Thymus (tissue), 11 donors: ENCODE data around the gene FXYD2. TPM values are rescaled to one million over a fixed set of nuclear protein-coding genes. Genes with fewer than 3 reads are reported as not detected.
A peak's percentile ranks its signal among the peaks of the same experiment; 100 is the strongest.
"Not testable (repeated sequence)": the region's sequence is repeated elsewhere in the genome, so short reads cannot be mapped to it uniquely, and the experiment has no call there.

Source experiments
- DNase-seq, 9 donors: peaks; one replicate each; pipeline ENCODE4 v3.0.0-alpha.2; 2013; ENCODE audit warnings: low spot score in 9 of 9, low read depth in 6 of 9, missing footprints in 1 of 9
- H3K27ac ChIP-seq, 2 donors: one replicate each; pipeline ENCODE4 v1.5.1; 2013; ENCODE audit warnings: control low read depth in 1 of 2, low read depth in 1 of 2, low read length in 1 of 2, mild to moderate bottlenecking in 1 of 2, moderate library complexity in 1 of 2
- H3K27me3 ChIP-seq, 2 donors: one replicate each; pipeline ENCODE4 v1.5.1; 2013; ENCODE audit warnings: low read length in 1 of 2; ENCODE audit not compliant: control insufficient read depth in 2 of 2, insufficient read depth in 1 of 2
- H3K36me3 ChIP-seq, 2 donors: one replicate each; pipeline ENCODE4 v1.5.1; 2013; ENCODE audit warnings: low read length in 1 of 2, mild to moderate bottlenecking in 1 of 2, moderate library complexity in 1 of 2; ENCODE audit not compliant: control insufficient read depth in 2 of 2, insufficient read depth in 2 of 2
- H3K4me1 ChIP-seq, 2 donors: one replicate each; pipeline ENCODE4 v1.5.1; 2013; ENCODE audit warnings: low read length in 2 of 2; ENCODE audit not compliant: control insufficient read depth in 2 of 2, insufficient read depth in 2 of 2
- H3K4me3 ChIP-seq, 2 donors: one replicate each; pipeline ENCODE4 v1.5.1; 2013; ENCODE audit warnings: low read length in 2 of 2, control low read depth in 1 of 2, mild to moderate bottlenecking in 1 of 2
- H3K9me3 ChIP-seq, 2 donors: one replicate each; pipeline ENCODE4 v1.5.1; 2013; ENCODE audit warnings: low read length in 1 of 2, mild to moderate bottlenecking in 1 of 2; ENCODE audit not compliant: control insufficient read depth in 2 of 2, insufficient read depth in 1 of 2
- WGBS: extraction: QIAGEN DNeasy Blood & Tissue Kit; methylation state at CpG from one replicate; pipeline ENCODE4 v1.1.7; 2013; 5-methylcytosine and 5-hydroxymethylcytosine counted together
- polyA plus RNA-seq: library from polyadenylated mRNA; stranded (reverse); fragments of 200-250 nt; gene quantifications from one replicate; pipeline ENCODE4 v1.2.3, GENCODE V29; 2013
- total RNA-seq: library from RNA; stranded (reverse); fragments of 120-200 nt; gene quantifications from one replicate; pipeline ENCODE4 v1.2.4, GENCODE V29; 2013
- donor health status: healthy.

FXYD2 gene
- total and polyA plus RNA-seq, 2 donors = 78.9 to 100 TPM

DNA sequence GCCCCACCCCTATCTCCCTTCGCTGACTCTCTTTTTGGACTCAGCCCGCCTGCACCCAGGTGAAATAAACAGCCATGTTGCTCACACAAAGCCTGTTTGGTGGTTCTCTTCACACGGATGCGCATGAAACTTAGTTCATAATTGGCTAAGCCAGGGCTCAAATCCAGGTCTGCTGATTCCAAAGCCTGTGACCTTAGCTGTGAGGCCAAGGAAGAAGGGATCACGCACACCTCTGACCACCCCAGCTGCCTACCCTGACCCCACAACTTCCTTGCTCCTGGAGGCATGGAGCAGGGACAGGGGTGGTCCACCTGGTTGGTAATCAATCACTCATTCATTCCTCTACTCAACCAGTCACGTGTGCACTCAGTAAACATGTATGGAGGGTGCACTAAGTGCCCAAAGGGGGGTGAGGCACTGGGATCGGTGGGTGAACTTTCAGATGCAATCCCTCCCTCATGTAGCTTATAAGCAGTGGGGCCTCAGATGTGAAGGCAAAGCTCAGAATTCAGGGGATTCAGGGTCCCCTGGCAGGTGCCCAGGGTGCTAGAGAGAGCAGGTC is 10.3 kb downstream of the FXYD2 start:
- no peaks in the 10 kb centered on the region for H3K36me3 ChIP-seq
- no peak for DNase-seq
- peaks cover 0 to 5% of the 10 kb centered on the region in 2 donors for H3K27me3 ChIP-seq
- H3K27ac ChIP-seq = peak overlapping the region; percentile 40 to 48
- H3K4me1 ChIP-seq = peaks cover 23 to 50% of the 10 kb centered on the region in 2 donors
- 85% methylated on average over 7 of the region's 7 CpGs for WGBS
- H3K4me3 ChIP-seq = no peak overlapping the region
- no peaks in the 10 kb centered on the region for H3K9me3 ChIP-seq

DNA sequence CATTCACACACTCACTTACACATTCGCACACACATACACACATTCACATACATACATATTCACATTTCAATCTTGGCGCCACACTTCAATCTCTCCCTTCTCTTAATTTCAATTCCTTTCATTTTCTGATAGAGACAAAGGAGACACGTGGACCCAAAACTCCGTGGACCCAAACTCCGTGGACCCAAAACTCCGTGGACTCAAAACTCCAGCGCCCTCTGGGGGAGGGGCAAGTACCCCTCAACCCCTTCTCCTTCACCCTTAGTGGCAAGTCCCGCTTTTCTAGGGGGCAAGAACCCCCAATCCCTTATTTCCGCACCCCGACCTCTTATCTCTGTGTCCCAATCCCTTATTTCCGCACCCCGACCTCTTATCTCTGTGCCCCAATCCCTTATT is 14.5 kb downstream of the FXYD2 start:
- H3K9me3 ChIP-seq, H3K4me3 ChIP-seq, DNase-seq, H3K27ac ChIP-seq, H3K36me3 ChIP-seq: not testable (repeated sequence)
- 97% methylated on average over 12 of the region's 12 CpGs for WGBS
- Histone ChIP-seq H3K27me3 (peaks cover 0 to 32% of the 10 kb centered on the region in 2 donors), H3K4me1 (peaks cover 8 to 18% of the 10 kb centered on the region in 2 donors)

DNA sequence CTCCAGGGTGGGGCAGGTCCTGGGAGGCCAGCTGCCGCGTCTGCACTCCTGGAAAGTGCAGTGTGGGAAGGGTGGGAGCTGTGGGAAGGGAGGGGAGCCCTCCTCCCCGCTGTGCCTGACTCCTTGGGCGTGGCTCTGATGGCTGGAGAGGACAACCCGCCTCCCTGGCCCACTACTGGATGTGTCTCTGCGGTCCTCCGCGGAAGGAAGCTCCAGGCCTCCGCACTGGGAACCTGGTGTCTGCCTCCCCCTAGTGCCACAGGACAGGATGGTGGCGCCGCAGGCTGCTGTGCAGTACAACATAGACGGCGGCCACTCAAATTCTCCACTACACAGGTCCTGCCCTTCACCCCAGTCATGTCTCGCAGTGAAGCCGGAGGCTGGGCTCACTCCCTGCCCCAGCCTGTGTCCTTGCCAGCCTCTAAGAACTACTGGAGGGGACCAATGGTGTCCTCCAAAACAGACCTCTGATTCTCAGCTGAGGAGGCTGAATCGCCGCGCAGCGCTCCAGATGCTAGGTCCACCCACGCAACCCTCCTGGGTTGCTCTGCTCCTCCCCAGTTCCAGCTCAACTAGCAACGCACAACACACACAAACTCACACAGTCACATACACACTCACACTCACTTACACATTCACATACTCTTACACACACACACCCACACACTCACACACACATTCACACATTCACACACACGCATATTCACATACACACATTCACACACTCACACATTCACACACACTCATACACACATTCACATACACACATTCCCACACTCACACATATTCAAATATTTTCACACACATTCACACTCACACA is 15.1 kb downstream of the FXYD2 start:
- WGBS = 54% methylated on average over 22 of the region's 22 CpGs
- Histone ChIP-seq H3K4me3 (no peak overlapping the region), H3K9me3 (peaks cover 0 to 3% of the 10 kb centered on the region in 2 donors), H3K4me1 (peaks cover 2 to 12% of the 10 kb centered on the region in 2 donors), H3K36me3 (no peaks in the 10 kb centered on the region), H3K27me3 (peaks cover 0 to 32% of the 10 kb centered on the region in 2 donors), H3K27ac (no peak overlapping the region)
- no peak for DNase-seq

DNA sequence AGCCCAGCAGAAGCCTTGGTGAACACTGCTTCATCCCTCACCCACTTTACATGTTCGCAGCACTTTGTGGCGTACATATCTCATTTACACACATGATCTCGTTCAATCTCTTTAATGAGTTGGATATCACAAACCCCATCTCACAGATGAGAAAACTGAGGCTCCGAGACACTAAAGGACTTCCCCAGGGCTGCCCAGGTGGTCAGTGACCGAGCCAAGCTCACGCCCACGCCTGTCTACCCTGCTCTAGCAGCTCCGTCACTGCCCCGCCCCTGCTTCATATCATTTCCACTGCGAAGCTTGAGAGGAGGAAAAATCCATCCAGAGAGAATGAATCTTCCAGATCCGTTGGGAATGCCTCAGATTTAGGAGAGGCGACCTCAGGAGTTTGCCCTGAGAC is 15.8 kb downstream of the FXYD2 start:
- H3K36me3 ChIP-seq = no peaks in the 10 kb centered on the region
- no peak for DNase-seq
- WGBS = 92% methylated on average over 12 of the region's 12 CpGs
- H3K4me3 ChIP-seq = no peak overlapping the region
- peaks cover 0 to 11% of the 10 kb centered on the region in 2 donors for H3K4me1 ChIP-seq
- H3K27ac ChIP-seq = no peak overlapping the region
- peaks cover 0 to 3% of the 10 kb centered on the region in 2 donors for H3K9me3 ChIP-seq
- H3K27me3 ChIP-seq = peaks cover 0 to 35% of the 10 kb centered on the region in 2 donors

DNA sequence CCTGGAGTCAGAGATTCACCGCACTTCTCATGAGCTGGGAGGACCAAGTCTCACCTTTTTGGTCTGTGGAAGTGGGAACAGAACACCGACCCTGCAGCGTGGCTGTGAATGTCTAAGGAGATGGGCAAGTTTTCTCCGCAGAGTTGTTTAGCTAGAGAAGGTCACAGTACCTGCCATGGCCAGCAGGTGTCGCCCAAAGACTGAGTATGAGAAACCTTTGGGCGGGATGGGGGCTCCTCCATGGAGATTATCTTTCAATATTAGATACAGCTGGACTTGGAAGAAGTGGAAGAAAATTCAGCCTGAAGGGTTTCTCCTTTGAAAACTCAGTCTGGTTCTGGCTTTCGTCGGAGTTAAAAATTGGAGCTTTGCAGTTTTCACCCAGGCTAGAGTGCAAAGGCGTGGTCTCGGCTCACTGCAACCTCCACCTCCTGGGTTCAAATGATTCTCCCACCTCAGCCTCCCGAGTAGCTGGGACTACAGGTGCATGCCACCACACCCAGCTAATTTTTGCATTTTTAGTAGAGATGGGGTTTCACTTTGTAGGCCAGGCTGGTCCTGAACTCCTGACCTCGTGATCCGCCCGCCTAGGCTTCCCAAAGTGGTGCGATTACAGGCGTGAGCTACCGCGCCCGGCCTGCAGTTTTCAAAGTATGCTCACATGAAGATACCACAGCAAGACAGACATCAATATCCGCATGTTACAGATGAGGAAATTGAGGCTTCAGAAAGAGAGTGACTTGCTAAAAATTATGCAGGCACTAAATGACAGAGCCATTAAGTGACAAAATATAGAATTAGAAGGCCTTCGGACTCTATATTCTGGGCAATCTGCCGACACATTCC is 16.8 kb downstream of the FXYD2 start:
- H3K9me3 ChIP-seq = peaks cover 0 to 3% of the 10 kb centered on the region in 2 donors
- peak in 4 of 9 donors; percentile 55 to 79 (median 70) for DNase-seq
- WGBS = 67% methylated on average over 22 of the region's 22 CpGs
- no peak overlapping the region for H3K27ac ChIP-seq
- no peak overlapping the region for H3K4me3 ChIP-seq
- peaks cover 0 to 11% of the 10 kb centered on the region in 2 donors for H3K4me1 ChIP-seq
- H3K36me3 ChIP-seq = no peaks in the 10 kb centered on the region
- H3K27me3 ChIP-seq = peaks cover 0 to 36% of the 10 kb centered on the region in 2 donors

DNA sequence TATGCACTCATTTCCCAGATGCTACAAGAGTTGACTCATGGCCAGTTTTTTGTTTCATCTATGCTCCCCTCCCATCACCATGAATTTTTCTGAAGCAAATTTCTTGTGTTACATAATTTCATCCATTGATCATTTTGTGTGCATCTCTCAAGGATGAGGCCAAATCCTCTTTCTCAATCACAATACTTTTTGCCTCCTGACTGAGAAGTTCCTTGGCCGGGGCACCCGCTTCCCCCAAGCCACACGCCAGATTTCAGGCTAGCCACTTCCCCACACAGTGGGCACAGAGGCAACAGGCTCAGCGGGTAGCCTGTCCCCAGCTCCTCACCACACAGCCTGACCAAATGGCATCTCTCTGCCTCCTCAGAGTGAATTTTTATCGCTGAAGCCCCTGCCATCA is 17.7 kb downstream of the FXYD2 start:
- WGBS = 88% methylated on average over 5 of the region's 5 CpGs
- Histone ChIP-seq H3K27me3 (peaks cover 0 to 43% of the 10 kb centered on the region in 2 donors), H3K4me3 (no peak overlapping the region), H3K36me3 (no peaks in the 10 kb centered on the region), H3K4me1 (peaks cover 0 to 11% of the 10 kb centered on the region in 2 donors), H3K27ac (no peak overlapping the region), H3K9me3 (peaks cover 0 to 3% of the 10 kb centered on the region in 2 donors)
- DNase-seq = no peak

DNA sequence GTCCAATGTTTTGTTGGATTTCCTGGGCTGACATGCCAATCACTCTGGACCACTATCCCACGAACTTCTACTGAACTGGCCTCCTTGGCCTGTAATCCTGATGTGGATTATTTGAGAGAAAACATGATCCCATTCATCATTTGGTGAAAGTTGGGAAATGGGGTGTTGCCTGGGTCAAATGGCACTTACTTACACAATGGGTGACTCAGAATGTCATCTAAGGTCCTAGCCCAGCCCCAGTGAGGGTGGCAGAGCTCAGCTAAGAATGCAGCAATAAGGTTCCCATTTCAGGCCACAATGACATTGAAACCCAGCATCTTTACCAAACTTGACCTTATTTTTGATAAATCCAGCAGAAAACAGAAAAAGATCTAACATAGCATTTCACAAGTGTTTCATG is 19.5 kb downstream of the FXYD2 start:
- peaks cover 0 to 55% of the 10 kb centered on the region in 2 donors for H3K27me3 ChIP-seq
- no peaks in the 10 kb centered on the region for H3K36me3 ChIP-seq
- no peak overlapping the region for H3K27ac ChIP-seq
- H3K4me3 ChIP-seq = no peak overlapping the region
- H3K4me1 ChIP-seq = peaks cover 0 to 11% of the 10 kb centered on the region in 2 donors
- WGBS = 84% methylated on average over 1 of the region's 1 CpG
- peaks cover 0 to 3% of the 10 kb centered on the region in 2 donors for H3K9me3 ChIP-seq
- no peak for DNase-seq

DNA sequence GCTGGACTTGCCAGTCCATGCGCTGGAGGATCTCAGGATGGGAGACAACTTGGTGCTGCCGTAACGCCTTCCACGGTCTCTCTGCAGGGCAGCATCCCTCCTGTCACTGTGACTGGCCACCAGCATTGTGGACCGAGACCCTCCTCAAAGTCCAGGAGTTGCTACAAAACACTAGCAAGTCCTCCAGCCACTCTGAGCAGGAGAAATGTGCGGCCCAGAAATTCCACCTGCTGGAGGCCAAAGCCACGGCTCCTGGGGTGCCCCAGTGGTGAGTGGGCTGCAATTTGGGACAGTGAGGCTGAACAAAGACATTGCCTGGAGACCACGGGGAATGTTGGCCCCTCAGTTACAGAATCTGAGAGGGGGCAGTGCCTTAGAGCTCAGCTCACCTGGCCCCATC is 20.6 kb downstream of the FXYD2 start:
- Histone ChIP-seq H3K27ac (no peak overlapping the region), H3K9me3 (peaks cover 0 to under 1% of the 10 kb centered on the region in 2 donors), H3K36me3 (no peaks in the 10 kb centered on the region), H3K4me1 (peaks cover 0 to 5% of the 10 kb centered on the region in 2 donors), H3K4me3 (no peak overlapping the region), H3K27me3 (peaks cover 0 to 57% of the 10 kb centered on the region in 2 donors)
- DNase-seq = no peak
- WGBS = 96% methylated on average over 8 of the region's 8 CpGs
